Measurements from ENCODE around the gene TNXB. TPM values are rescaled to one million over a fixed set of nuclear protein-coding genes. Genes with fewer than 3 reads are reported as not detected.

TNXB gene
- total and polyA plus RNA-seq, 2 experiments from 2014 or later: 2.0 to 6.0 TPM

DNA sequence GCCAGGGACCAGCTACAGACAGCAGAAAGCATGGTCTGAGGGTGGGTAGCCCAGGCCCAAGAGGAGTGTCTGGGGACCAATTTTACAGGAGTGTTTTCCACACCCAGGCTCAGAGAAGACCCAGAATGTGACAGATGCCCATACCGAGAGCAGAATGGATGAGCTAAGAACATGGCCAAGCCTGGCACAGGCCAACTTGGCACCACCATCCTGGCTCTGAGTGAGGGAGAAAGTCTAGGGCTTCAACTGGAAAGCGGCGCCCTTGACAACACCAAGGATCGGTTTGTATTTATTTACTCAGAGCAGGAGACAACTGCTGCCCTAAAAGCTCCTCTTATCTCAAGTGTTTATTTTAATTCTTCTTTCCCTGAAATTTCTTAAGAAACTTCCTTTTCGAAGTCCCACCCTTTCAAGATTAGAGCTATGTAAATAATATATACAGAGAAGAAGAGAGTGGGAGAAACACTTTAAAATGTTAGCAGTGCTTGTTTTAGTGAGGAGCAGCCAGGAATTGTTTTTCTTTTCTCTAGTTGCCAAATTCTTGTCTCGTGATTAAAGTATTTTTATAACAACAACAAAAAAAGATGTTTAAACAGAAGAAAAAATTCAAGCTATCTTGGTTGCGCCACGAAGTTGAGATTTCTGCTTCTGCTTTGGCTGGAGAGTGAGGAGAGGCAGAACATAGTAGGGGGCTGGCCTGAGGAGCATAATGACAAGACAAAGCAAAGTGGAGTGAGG is 16.2 kb downstream of the TNXB start:
- ATAC-seq: no peak

More for the DNA sequence above, 16.2 kb downstream of the TNXB start:
- H2AFZ ChIP-seq: no peak overlapping the region
- peaks cover 29% of the 10 kb centered on the region for H3K27me3 ChIP-seq (ENCODE audit: insufficient read depth)
- Mint-ChIP-seq H3K4me1 (peaks cover 6% of the 10 kb centered on the region), H3K27me3 (ENCODE audit: insufficient read depth, low read depth, poor library complexity) (peaks cover 28% of the 10 kb centered on the region), H3K9me3 (no peaks in the 10 kb centered on the region), H3K36me3 (ENCODE audit: low read depth) (no peaks in the 10 kb centered on the region), H3K4me3 (no peak overlapping the region), H3K27ac (peak overlapping the region; percentile 18; the same call in 1 of the 2 replicates)
- H3K79me2 ChIP-seq (replicated peaks; ENCODE audit: insufficient read depth): no peaks in the 10 kb centered on the region
- H4K20me1 ChIP-seq (replicated peaks; ENCODE audit: insufficient read depth): no peaks in the 10 kb centered on the region
- no peak overlapping the region for H3K4me2 ChIP-seq
- H3F3A ChIP-seq (replicated peaks; ENCODE audit: low read depth): no peaks in the 10 kb centered on the region
- TF ChIP-seq, protein P1, sequence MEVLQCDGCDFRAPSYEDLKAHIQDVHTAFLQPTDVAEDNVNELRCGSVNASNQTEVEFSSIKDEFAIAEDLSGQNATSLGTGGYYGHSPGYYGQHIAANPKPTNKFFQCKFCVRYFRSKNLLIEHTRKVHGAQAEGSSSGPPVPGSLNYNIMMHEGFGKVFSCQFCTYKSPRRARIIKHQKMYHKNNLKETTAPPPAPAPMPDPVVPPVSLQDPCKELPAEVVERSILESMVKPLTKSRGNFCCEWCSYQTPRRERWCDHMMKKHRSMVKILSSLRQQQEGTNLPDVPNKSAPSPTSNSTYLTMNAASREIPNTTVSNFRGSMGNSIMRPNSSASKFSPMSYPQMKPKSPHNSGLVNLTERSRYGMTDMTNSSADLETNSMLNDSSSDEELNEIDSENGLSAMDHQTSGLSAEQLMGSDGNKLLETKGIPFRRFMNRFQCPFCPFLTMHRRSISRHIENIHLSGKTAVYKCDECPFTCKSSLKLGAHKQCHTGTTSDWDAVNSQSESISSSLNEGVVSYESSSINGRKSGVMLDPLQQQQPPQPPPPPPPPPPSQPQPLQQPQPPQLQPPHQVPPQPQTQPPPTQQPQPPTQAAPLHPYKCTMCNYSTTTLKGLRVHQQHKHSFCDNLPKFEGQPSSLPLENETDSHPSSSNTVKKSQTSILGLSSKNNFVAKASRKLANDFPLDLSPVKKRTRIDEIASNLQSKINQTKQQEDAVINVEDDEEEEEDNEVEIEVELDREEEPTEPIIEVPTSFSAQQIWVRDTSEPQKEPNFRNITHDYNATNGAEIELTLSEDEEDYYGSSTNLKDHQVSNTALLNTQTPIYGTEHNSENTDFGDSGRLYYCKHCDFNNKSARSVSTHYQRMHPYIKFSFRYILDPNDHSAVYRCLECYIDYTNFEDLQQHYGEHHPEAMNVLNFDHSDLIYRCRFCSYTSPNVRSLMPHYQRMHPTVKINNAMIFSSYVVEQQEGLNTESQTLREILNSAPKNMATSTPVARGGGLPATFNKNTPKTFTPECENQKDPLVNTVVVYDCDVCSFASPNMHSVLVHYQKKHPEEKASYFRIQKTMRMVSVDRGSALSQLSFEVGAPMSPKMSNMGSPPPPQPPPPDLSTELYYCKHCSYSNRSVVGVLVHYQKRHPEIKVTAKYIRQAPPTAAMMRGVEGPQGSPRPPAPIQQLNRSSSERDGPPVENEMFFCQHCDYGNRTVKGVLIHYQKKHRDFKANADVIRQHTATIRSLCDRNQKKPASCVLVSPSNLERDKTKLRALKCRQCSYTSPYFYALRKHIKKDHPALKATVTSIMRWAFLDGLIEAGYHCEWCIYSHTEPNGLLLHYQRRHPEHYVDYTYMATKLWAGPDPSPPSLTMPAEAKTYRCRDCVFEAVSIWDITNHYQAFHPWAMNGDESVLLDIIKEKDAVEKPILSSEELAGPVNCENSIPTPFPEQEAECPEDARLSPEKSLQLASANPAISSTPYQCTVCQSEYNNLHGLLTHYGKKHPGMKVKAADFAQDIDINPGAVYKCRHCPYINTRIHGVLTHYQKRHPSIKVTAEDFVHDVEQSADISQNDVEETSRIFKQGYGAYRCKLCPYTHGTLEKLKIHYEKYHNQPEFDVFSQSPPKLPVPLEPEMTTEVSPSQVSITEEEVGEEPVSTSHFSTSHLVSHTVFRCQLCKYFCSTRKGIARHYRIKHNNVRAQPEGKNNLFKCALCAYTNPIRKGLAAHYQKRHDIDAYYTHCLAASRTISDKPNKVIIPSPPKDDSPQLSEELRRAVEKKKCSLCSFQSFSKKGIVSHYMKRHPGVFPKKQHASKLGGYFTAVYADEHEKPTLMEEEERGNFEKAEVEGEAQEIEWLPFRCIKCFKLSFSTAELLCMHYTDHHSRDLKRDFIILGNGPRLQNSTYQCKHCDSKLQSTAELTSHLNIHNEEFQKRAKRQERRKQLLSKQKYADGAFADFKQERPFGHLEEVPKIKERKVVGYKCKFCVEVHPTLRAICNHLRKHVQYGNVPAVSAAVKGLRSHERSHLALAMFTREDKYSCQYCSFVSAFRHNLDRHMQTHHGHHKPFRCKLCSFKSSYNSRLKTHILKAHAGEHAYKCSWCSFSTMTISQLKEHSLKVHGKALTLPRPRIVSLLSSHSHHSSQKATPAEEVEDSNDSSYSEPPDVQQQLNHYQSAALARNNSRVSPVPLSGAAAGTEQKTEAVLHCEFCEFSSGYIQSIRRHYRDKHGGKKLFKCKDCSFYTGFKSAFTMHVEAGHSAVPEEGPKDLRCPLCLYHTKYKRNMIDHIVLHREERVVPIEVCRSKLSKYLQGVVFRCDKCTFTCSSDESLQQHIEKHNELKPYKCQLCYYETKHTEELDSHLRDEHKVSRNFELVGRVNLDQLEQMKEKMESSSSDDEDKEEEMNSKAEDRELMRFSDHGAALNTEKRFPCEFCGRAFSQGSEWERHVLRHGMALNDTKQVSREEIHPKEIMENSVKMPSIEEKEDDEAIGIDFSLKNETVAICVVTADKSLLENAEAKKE (CRISPR knock-in tag; IDR thresholded peaks at IDR 0.05): no peak
- TF ChIP-seq CREB1 (CRISPR knock-in tag; IDR thresholded peaks at IDR 0.05; ENCODE audit: low read depth) (no peak), ETS1 (IDR thresholded peaks at IDR 0.05) (no peak), EZH2 (IDR thresholded peaks at IDR 0.05; ENCODE audit: low read depth, unreplicated experiment) (no peak)
- no peaks in the 10 kb centered on the region for H3K36me3 ChIP-seq (ENCODE audit: insufficient read depth)
- no peaks in the 10 kb centered on the region; the same call in 1 of the 2 replicates for H3K4me1 ChIP-seq (ENCODE audit: insufficient read depth)
- H3K27ac ChIP-seq (ENCODE audit: low read depth): no peak overlapping the region
- DNase-seq (ENCODE audit: low spot score): no peak
- H3K9me2 ChIP-seq (ENCODE audit: insufficient read depth): no peaks in the 10 kb centered on the region
- no peak overlapping the region for H3K4me3 ChIP-seq
